Neural cell (in vitro differentiated cells): ENCODE data around the gene RNF157.

Source experiments
- EP300 ChIP-seq: fragments of 450-650 bp; conservative IDR thresholded peaks from 2 replicates; pipeline ENCODE4 v1.6.1; 2014; ENCODE audit warnings: antibody characterized with exemption, mild to moderate bottlenecking, moderate library complexity; ENCODE audit not compliant: poor library complexity, severe bottlenecking
- EZH2 ChIP-seq: fragments of 200-600, 300-800 bp; shearing (Covaris generic), sonication (generic); IDR thresholded peaks from 2 replicates; pipeline ENCODE4 v1.6.1; 2014; ENCODE audit warnings: antibody characterized with exemption, low read length, borderline replicate concordance, mild to moderate bottlenecking; ENCODE audit not compliant: insufficient read depth, poor library complexity, severe bottlenecking
- POLR2AphosphoS5 ChIP-seq: IDR thresholded peaks from 2 replicates; pipeline ENCODE4 v1.6.1; 2012
- RAD21 ChIP-seq: fragments of 450-650 bp; conservative IDR thresholded peaks from 2 replicates; pipeline ENCODE4 v1.6.1; 2014; ENCODE audit warnings: antibody characterized with exemption, mild to moderate bottlenecking, moderate library complexity
- TAF1 ChIP-seq: IDR thresholded peaks from 2 replicates; pipeline ENCODE4 v1.6.1; 2012; ENCODE audit warnings: low read depth
- TF ChIP-seq, protein P1 (sequence below): fragments of 450-650 bp; IDR thresholded peaks from 2 replicates; pipeline ENCODE4 v1.5.1; 2014; ENCODE audit warnings: antibody characterized with exemption, mild to moderate bottlenecking, moderate library complexity; ENCODE audit not compliant: poor library complexity, severe bottlenecking
- TF ChIP-seq, protein P2 (sequence below): IDR thresholded peaks from 2 replicates; pipeline ENCODE4 v1.6.1; 2012; ENCODE audit warnings: borderline replicate concordance

DNA sequence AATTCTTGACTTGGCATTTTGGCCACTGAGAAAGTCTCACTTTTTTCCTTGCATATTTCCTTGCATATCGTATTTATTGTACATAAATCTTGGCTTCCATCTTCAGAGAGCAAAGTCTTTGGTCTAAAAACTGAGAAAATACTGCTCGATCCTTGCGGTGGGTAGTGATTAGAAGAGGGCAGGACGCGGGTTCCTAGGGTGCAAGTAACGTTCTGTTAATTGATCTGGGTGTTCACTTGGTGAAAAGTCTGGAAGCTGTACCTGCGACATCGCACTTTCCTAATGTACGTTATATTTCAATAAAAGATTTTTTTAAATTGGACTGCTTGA is 24.1 kb upstream of the RNF157 start:
- TF ChIP-seq, protein P1, sequence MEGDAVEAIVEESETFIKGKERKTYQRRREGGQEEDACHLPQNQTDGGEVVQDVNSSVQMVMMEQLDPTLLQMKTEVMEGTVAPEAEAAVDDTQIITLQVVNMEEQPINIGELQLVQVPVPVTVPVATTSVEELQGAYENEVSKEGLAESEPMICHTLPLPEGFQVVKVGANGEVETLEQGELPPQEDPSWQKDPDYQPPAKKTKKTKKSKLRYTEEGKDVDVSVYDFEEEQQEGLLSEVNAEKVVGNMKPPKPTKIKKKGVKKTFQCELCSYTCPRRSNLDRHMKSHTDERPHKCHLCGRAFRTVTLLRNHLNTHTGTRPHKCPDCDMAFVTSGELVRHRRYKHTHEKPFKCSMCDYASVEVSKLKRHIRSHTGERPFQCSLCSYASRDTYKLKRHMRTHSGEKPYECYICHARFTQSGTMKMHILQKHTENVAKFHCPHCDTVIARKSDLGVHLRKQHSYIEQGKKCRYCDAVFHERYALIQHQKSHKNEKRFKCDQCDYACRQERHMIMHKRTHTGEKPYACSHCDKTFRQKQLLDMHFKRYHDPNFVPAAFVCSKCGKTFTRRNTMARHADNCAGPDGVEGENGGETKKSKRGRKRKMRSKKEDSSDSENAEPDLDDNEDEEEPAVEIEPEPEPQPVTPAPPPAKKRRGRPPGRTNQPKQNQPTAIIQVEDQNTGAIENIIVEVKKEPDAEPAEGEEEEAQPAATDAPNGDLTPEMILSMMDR = no peak
- TF ChIP-seq EZH2 (no peak), TAF1 (no peak), RAD21 (no peak), POLR2AphosphoS5 (no peak), EP300 (no peak)
- TF ChIP-seq, protein P2, sequence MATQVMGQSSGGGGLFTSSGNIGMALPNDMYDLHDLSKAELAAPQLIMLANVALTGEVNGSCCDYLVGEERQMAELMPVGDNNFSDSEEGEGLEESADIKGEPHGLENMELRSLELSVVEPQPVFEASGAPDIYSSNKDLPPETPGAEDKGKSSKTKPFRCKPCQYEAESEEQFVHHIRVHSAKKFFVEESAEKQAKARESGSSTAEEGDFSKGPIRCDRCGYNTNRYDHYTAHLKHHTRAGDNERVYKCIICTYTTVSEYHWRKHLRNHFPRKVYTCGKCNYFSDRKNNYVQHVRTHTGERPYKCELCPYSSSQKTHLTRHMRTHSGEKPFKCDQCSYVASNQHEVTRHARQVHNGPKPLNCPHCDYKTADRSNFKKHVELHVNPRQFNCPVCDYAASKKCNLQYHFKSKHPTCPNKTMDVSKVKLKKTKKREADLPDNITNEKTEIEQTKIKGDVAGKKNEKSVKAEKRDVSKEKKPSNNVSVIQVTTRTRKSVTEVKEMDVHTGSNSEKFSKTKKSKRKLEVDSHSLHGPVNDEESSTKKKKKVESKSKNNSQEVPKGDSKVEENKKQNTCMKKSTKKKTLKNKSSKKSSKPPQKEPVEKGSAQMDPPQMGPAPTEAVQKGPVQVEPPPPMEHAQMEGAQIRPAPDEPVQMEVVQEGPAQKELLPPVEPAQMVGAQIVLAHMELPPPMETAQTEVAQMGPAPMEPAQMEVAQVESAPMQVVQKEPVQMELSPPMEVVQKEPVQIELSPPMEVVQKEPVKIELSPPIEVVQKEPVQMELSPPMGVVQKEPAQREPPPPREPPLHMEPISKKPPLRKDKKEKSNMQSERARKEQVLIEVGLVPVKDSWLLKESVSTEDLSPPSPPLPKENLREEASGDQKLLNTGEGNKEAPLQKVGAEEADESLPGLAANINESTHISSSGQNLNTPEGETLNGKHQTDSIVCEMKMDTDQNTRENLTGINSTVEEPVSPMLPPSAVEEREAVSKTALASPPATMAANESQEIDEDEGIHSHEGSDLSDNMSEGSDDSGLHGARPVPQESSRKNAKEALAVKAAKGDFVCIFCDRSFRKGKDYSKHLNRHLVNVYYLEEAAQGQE = peak; percentile 2
